ENCODE measurements around the gene IDH2.

DNA sequence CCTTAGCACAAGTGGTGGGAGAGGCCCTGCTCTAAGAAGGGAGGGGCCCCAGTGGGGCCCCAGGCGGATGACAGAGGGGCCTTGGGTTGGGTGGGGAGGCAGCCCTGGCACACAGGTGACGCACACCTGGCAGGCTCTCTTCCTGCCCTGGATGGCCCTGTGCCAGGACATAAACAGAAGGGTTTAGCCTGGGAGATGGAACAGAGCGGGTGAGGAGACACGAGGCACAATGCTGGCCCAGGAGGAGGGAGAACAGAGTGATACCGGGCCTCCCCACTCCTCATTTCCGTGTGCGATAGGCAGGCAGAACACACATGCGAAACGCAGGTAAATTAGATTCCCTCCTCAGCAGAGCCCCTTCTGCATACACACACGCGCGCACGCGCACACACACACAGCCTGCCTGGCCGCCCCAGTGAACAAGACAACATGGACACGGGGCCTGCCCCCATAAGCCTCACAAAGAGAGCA is 39.8 kb downstream of the IDH2 start:
- TF ChIP-seq POLR2A (IDR thresholded peaks at IDR 0.05; ENCODE audit: extremely low read depth, insufficient read length) (no peak), MYC (IDR thresholded peaks at IDR 0.05; ENCODE audit: low read depth, low read length) (no peak)
- TF ChIP-seq, protein P1, sequence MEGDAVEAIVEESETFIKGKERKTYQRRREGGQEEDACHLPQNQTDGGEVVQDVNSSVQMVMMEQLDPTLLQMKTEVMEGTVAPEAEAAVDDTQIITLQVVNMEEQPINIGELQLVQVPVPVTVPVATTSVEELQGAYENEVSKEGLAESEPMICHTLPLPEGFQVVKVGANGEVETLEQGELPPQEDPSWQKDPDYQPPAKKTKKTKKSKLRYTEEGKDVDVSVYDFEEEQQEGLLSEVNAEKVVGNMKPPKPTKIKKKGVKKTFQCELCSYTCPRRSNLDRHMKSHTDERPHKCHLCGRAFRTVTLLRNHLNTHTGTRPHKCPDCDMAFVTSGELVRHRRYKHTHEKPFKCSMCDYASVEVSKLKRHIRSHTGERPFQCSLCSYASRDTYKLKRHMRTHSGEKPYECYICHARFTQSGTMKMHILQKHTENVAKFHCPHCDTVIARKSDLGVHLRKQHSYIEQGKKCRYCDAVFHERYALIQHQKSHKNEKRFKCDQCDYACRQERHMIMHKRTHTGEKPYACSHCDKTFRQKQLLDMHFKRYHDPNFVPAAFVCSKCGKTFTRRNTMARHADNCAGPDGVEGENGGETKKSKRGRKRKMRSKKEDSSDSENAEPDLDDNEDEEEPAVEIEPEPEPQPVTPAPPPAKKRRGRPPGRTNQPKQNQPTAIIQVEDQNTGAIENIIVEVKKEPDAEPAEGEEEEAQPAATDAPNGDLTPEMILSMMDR (IDR thresholded peaks at IDR 0.05; ENCODE audit: low read depth, low read length) = no peak
- TF ChIP-seq, protein P2, sequence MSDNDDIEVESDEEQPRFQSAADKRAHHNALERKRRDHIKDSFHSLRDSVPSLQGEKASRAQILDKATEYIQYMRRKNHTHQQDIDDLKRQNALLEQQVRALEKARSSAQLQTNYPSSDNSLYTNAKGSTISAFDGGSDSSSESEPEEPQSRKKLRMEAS (IDR thresholded peaks at IDR 0.05; ENCODE audit: low read depth, low read length) = no peak

All from NB4 (cell line).